Naive thymus-derived CD8-positive, alpha-beta T cell (primary cell): ENCODE data around the gene TPSD1. TPM values are rescaled to one million over a fixed set of nuclear protein-coding genes. Genes with fewer than 3 reads are reported as not detected.
A peak's percentile ranks its signal among the peaks of the same experiment; 100 is the strongest.
"Not testable (repeated sequence)": the region's sequence is repeated elsewhere in the genome, so short reads cannot be mapped to it uniquely, and the experiment has no call there.

ENCODE experiments used
- ATAC-seq, 2 donors: fragments of 150-1000 bp; cut with Tn5 transposase in 1 of 2; sonication (Bioruptor Pico), chemical (Tn5 transposase) in 1 of 2; 1 replicate in 1 of 2; 2 replicates in 1 of 2; pipeline ENCODE4 v1.10.0; 2021; ENCODE audit warnings: mild to moderate bottlenecking in 2 of 2, moderate library complexity in 2 of 2
- POLR2A ChIA-PET: fragments of 350-600 bp; sonication (Branson Sonifier 250); formaldehyde crosslinking; loops from one replicate; lab custom pipeline; 2021; ENCODE audit warnings: antibody characterized with exemption; lab: Charles Lee
- DNase-seq, 10 donors: peaks; one replicate each; pipeline versions ENCODE4 v3.0.0 to v3.0.0-alpha.2; 2020 to 2022
- H3K27ac Mint-ChIP-seq, 10 donors: one replicate each; pipeline ENCODE4 v1.8.0; 2020 to 2022; ENCODE audit warnings: mild to moderate bottlenecking in 10 of 10, mixed read lengths in 10 of 10, moderate library complexity in 4 of 10, inconsistent platforms in 1 of 10
- H3K27me3 Mint-ChIP-seq, 5 donors: one replicate each; pipeline ENCODE4 v1.8.0; 2021 to 2022; ENCODE audit warnings: mixed read lengths in 5 of 5
- H3K36me3 Mint-ChIP-seq, 3 donors: one replicate each; pipeline ENCODE4 v1.8.0; 2020 to 2022; ENCODE audit warnings: mixed read lengths in 3 of 3, mild to moderate bottlenecking in 2 of 3, inconsistent platforms in 1 of 3
- H3K4me1 Mint-ChIP-seq, 4 donors: one replicate each; pipeline ENCODE4 v1.8.0; 2021 to 2022; ENCODE audit warnings: mixed read lengths in 4 of 4
- H3K4me3 Mint-ChIP-seq, 10 donors: one replicate each; pipeline ENCODE4 v1.8.0; 2020 to 2022; ENCODE audit warnings: mild to moderate bottlenecking in 10 of 10, mixed read lengths in 10 of 10, moderate library complexity in 6 of 10, inconsistent platforms in 1 of 10
- H3K9me3 Mint-ChIP-seq, 9 donors: one replicate each; pipeline ENCODE4 v1.8.0; 2020 to 2022; ENCODE audit warnings: mixed read lengths in 9 of 9, mild to moderate bottlenecking in 3 of 9, inconsistent platforms in 1 of 9, moderate library complexity in 1 of 9
- polyA plus RNA-seq, 3 donors: library from polyadenylated mRNA; unstranded; fragments of 300-500 nt; fragmentation: Illumina TruSeq; gene quantifications; one replicate each; pipeline ENCODE4 v1.2.3, GENCODE V29; 2021
- total RNA-seq, 8 experiments: library from RNA in 2 of 8; stranded (reverse) in 2 of 8; gene quantifications; one replicate each; pipeline ENCODE4 v1.2.3 and lab custom pipeline; 2021 to 2026

TPSD1 gene
- total and polyA plus RNA-seq, 5 experiments from 2014 or later = not detected

DNA sequence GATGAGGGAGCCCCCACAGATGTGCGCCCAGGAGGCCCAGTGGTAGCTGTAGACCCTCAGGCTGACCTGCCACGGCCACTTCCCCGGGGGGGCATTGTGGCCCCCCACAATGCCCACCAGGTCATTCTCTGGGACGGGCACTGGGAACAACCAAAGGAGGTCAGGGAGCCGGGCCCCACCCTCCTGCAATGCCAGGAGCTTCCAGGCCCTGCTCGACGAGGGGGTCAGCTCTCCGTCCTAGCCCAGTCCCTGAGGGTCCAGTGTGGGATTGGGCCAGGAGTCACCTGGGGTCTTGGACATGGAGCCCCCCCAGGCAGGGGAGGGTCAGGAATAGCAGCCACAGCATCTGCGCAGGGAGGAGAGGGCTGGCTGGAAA, 7.0 kb downstream of the TPSD1 start:
- Mint-ChIP-seq H3K4me1 (peaks cover 5 to 10% (median 6%) of the 10 kb centered on the region in 4 donors), H3K4me3 (no peak overlapping the region), H3K27ac (no peak overlapping the region), H3K36me3 (no peaks in the 10 kb centered on the region), H3K9me3 (peaks cover 0 to 4% (median 0%) of the 10 kb centered on the region in 9 donors), H3K27me3 (peaks cover 6 to 38% (median 21%) of the 10 kb centered on the region in 5 donors)
- POLR2A ChIA-PET = no interaction called here
- ATAC-seq (no peak), DNase-seq (no peak)

DNA sequence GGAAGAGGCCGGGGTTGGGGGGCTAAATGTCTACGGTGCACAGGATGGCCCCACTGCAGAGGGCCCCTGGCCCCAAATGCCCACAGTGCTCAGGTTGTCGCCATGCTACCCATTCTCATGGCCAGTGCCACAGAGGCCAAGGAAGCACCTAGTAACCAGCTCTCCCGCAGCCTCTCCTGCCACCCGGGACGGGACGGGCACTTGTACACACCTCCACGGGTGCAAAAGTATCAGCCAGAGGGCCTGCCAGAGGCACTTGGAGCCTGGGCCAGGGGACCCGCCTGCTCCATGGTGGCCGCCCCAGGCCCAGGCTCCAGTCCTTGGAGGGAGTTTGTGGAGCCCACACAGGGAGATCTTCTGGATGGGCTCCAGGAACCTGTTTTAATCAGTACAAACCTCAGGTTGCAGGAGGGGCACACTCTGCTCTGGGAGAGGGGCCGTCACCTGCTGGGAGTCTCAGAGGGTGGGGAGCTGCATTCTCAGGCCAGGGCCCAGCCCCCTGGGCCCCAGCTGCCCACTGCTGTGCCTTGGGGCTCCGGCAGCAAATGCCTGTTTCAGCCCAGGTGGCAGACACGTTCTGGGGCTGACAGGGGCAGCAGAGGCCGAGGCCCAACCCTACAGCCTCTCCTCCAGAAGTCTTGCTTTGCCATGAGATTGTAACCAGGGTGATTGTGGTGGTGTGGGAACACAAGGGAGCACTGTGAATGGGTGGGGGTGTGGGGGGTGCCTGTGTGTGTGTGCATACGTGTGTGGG, 7.9 kb downstream of the TPSD1 start:
- Mint-ChIP-seq H3K36me3 (no peaks in the 10 kb centered on the region), H3K27ac (no peak overlapping the region), H3K4me3 (no peak overlapping the region), H3K9me3 (peaks cover 0 to 4% (median 0%) of the 10 kb centered on the region in 9 donors), H3K27me3 (peaks cover 6 to 30% (median 20%) of the 10 kb centered on the region in 5 donors), H3K4me1 (peaks cover 5 to 9% (median 6%) of the 10 kb centered on the region in 4 donors)
- POLR2A ChIA-PET = no interaction called here
- ATAC-seq (no peak), DNase-seq (no peak)

GRCh38 chr16:1264345-1265089, 8.6 kb downstream of the TPSD1 start:
- no peak overlapping the region for H3K4me3 Mint-ChIP-seq
- peaks cover 0 to 4% (median 0%) of the 10 kb centered on the region in 9 donors for H3K9me3 Mint-ChIP-seq
- H3K4me1 Mint-ChIP-seq = peaks cover 0 to 7% (median 2%) of the 10 kb centered on the region in 4 donors
- no peak overlapping the region for H3K27ac Mint-ChIP-seq
- peaks cover 2 to 26% (median 16%) of the 10 kb centered on the region in 5 donors for H3K27me3 Mint-ChIP-seq
- POLR2A ChIA-PET = no interaction called here
- ATAC-seq (no peak), DNase-seq (no peak)
- H3K36me3 Mint-ChIP-seq = no peaks in the 10 kb centered on the region

DNA sequence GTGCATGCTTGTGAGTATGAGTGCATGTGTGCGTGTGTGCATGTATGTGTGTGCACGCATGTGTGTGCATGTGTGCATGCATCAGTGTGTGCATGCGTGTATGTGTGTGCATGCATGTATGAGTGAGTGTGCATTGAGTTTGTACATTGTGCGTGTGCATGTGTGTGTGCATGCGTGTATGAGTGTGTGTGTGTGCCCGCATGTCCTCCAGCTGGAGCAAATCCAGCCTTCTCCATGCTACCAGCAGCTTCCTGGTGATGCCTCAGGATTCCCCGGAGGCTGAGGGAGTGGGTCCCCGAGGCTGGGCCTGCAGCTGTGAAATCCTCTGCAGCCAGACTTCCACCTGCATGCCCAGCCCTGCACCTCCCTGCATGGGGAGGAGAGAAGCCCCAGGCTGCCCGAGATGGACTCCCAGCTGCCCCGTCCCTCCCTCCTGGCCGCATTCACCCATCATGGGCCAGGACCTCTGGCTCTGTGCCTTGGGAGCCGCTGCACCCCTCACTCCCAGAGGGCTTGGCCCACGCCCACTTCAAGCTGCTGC, 9.3 kb downstream of the TPSD1 start:
- H3K27ac Mint-ChIP-seq = no peak overlapping the region
- no peaks in the 10 kb centered on the region for H3K36me3 Mint-ChIP-seq
- no peak for DNase-seq
- peaks cover 2 to 26% (median 14%) of the 10 kb centered on the region in 5 donors for H3K27me3 Mint-ChIP-seq
- H3K4me3 Mint-ChIP-seq = no peak overlapping the region
- H3K4me1 Mint-ChIP-seq = peaks cover 0 to 7% (median 2%) of the 10 kb centered on the region in 4 donors
- ATAC-seq = no peak
- H3K9me3 Mint-ChIP-seq = peaks cover 0 to 4% (median 0%) of the 10 kb centered on the region in 9 donors
- POLR2A ChIA-PET = interaction anchor here (0.6 kb wide), 1 partner anchor 488 kb away, joined by 4 read pairs; no protein-coding TSS in a partner anchor

- Mint-ChIP-seq H3K9me3 (peaks cover 0 to 4% (median 0%) of the 10 kb centered on the region in 9 donors), H3K4me3 (peak overlapping the region in 1 of 10 donors; percentile 45), H3K36me3 (no peaks in the 10 kb centered on the region), H3K27me3 (peaks cover 2 to 19% (median 11%) of the 10 kb centered on the region in 5 donors), H3K4me1 (peaks cover 0 to 5% (median under 1%) of the 10 kb centered on the region in 4 donors), H3K27ac (no peak overlapping the region)
- ATAC-seq (no peak), DNase-seq (no peak)
- POLR2A ChIA-PET = no interaction called here
Measured at GRCh38 chr16:1265826-1266225, 10.0 kb downstream of the TPSD1 start.

GRCh38 chr16:1269418-1269817, 13.5 kb downstream of the TPSD1 start:
- not testable (repeated sequence) for ATAC-seq, H3K27ac Mint-ChIP-seq, H3K9me3 Mint-ChIP-seq, DNase-seq, H3K4me3 Mint-ChIP-seq, H3K36me3 Mint-ChIP-seq, H3K4me1 Mint-ChIP-seq
- H3K27me3 Mint-ChIP-seq = peaks cover 3 to 22% (median 16%) of the 10 kb centered on the region in 5 donors
- POLR2A ChIA-PET = interaction anchor here (0.7 kb wide), 1 partner anchor 292 kb away, joined by 3 read pairs; no protein-coding TSS in a partner anchor

- H3K27ac Mint-ChIP-seq = peak overlapping the region in 1 of 10 donors; percentile 75
- no peaks in the 10 kb centered on the region for H3K36me3 Mint-ChIP-seq
- peak overlapping the region in 1 of 10 donors; percentile 6 for H3K4me3 Mint-ChIP-seq
- H3K9me3 Mint-ChIP-seq = no peaks in the 10 kb centered on the region
- no peak for DNase-seq
- H3K4me1 Mint-ChIP-seq = peaks cover 1 to 9% (median 5%) of the 10 kb centered on the region in 4 donors
- POLR2A ChIA-PET = interaction anchor here (0.8 kb wide), 1 partner anchor 38 kb away, joined by 3 read pairs; the partner anchor contains the start of gene UBE2I
- no peak for ATAC-seq
- peaks cover 2 to 39% (median 22%) of the 10 kb centered on the region in 5 donors for H3K27me3 Mint-ChIP-seq
Measured at GRCh38 chr16:1271380-1271723, 15.5 kb downstream of the TPSD1 start.

DNA sequence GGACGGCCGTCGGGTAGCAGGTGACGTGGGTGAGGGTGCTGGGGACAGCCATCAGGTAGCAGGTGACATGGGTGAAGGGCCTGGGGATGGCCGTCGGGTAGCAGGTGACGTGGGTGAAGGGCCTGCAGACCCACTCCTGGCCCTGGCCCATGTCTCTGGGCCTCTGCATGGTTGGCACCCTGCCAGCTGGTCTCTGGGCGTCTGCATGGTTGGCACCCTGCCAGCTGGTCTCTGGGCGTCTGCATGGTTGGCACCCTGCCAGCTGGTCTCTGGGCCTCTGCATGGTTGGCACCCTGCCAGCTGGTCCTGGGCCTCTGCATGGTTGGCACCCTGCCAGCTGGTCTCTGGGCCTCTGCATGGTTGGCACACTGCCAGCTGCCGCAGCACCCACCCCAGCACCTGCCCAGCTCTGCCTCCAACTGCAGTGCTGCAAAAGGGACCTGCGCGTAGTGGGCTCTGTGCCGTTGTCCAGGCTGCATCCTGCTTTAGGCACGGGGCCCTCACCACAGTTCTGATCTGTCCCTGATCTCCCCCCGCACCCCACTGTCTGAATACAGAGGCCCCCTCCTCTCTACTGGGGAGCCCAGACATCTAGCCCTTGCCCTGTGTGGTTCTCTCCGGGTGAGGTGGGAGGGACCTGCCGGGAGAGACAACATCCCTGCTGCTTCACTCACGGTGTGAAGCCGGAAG, 16.0 kb downstream of the TPSD1 start:
- not testable (repeated sequence) for H3K36me3 Mint-ChIP-seq, H3K27ac Mint-ChIP-seq, H3K4me1 Mint-ChIP-seq, H3K9me3 Mint-ChIP-seq
- ATAC-seq = peak in 1 of 2 donors; percentile 44
- Mint-ChIP-seq H3K27me3 (peaks cover 2 to 41% (median 22%) of the 10 kb centered on the region in 5 donors), H3K4me3 (peak overlapping the region in 2 of 10 donors; percentile 6 to 31)
- peak in 3 of 10 donors; percentile 16 to 21 (median 20) for DNase-seq
- POLR2A ChIA-PET = interaction anchor here (0.8 kb wide), 1 partner anchor 37 kb away, joined by 3 read pairs; the partner anchor contains the start of gene UBE2I

- no peak for DNase-seq
- Mint-ChIP-seq H3K27ac (peak overlapping the region in 1 of 10 donors; percentile 13), H3K36me3 (no peaks in the 10 kb centered on the region), H3K9me3 (no peaks in the 10 kb centered on the region), H3K27me3 (peaks cover 2 to 44% (median 24%) of the 10 kb centered on the region in 5 donors), H3K4me1 (peaks cover 0 to 9% (median 4%) of the 10 kb centered on the region in 4 donors), H3K4me3 (no peak overlapping the region)
- POLR2A ChIA-PET = no interaction called here
- no peak for ATAC-seq
Measured at GRCh38 chr16:1272453-1273198, 16.8 kb downstream of the TPSD1 start.

DNA sequence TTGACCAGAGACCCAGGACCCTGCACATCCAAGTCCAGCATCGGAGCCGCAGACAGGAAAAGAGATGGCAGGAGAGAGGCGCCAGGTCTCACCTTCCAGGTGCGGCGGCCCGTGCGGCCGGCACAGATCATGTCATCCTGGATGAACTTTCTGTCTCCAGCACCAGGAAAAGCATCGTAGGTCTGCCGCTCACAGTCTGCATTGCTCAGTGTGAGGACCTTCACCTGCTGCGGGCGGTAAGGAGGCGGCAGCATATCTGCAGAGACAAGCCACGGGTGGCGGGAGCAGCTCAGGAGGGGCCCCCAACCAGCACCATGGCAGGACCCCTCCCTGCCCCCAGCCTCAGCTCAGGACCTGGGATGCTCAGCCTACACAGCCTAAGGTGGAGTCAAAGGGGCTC, 17.9 kb downstream of the TPSD1 start:
- POLR2A ChIA-PET = no interaction called here
- no peak for ATAC-seq
- H3K36me3 Mint-ChIP-seq = no peaks in the 10 kb centered on the region
- H3K9me3 Mint-ChIP-seq = no peaks in the 10 kb centered on the region
- peaks cover 0 to 11% (median 4%) of the 10 kb centered on the region in 4 donors for H3K4me1 Mint-ChIP-seq
- DNase-seq = no peak
- H3K27ac Mint-ChIP-seq = peak overlapping the region in 1 of 10 donors; percentile 44
- H3K4me3 Mint-ChIP-seq = no peak overlapping the region
- peaks cover 2 to 50% (median 27%) of the 10 kb centered on the region in 5 donors for H3K27me3 Mint-ChIP-seq

DNA sequence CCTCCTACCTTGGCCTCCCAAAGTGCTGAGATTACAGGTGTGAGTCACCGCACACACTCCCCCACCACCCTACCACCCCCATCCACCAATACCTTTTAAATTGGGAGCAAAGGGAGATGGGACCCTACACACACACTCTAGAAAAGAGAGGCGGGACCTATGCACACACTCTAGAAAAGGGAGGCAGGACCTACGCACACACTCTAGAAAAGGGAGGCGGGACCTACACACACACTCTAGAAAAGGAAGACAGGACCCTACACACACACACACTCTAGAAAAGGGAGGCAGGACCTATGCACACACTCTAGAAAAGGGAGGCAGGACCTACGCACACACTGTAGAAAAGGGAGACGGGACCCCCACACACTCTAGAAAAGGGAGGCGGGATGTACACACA, 18.9 kb downstream of the TPSD1 start:
- Mint-ChIP-seq H3K27ac (no peak overlapping the region), H3K27me3 (peaks cover 2 to 50% (median 27%) of the 10 kb centered on the region in 5 donors), H3K9me3 (no peaks in the 10 kb centered on the region), H3K4me3 (no peak overlapping the region), H3K36me3 (no peaks in the 10 kb centered on the region), H3K4me1 (peaks cover 0 to 11% (median 4%) of the 10 kb centered on the region in 4 donors)
- POLR2A ChIA-PET = no interaction called here
- DNase-seq = no peak
- no peak for ATAC-seq
